NT2/D1 (cell line): ENCODE results near the gene PRM1.

Experiments
- SUZ12 ChIP-seq: IDR thresholded peaks from 2 replicates; pipeline ENCODE4 v1.6.1; 2011; ENCODE audit not compliant: insufficient read length, insufficient read depth; ENCODE audit errors: extremely low read depth
- YY1 ChIP-seq: IDR thresholded peaks from 2 replicates; pipeline ENCODE4 v1.6.1; 2011; ENCODE audit not compliant: insufficient read length, insufficient read depth
- ZNF274 ChIP-seq: IDR thresholded peaks from 2 replicates; pipeline ENCODE4 v1.6.1; 2011; ENCODE audit warnings: mild to moderate bottlenecking, low read depth, low read length

DNA sequence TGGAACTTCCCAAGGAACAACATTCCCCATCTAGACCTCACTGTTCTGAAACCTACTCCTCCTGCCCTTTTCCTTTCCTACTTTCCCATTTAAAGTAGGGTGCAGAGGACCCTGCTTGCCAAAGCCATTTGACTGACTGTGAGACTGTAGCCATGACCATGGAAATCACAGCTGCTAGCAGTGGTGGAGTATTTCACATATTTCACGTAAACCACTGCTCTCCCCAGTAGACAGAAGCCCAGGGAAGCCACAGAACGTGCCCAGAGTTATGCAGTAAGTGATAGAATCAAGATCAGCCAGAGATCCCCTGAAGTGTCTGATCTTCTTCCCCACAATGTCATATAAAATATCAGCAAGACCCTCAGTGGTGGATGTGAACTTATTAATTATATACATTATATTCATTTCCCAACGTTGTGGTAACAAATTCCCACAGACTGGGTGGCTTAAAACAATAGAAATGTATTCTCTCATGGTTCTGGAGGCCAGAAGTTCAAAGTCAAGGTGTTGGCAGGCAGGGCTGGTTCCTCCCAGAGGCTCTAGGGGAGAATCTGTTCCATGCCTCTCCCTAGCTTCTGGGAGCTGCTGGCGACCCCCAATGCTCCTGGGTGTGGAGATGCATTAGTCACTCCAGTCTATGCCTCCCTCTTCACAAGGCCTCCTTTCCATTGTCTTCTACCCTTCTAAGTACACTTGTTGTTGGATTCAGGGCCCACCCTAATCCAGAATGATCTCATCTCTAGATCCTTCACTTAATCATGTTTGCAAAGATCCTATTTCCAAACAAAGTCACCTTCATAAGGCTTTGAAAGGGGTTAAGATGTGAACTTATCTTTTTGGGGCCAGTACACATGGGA is 20.7 kb upstream of the PRM1 start:
- no peak for TF ChIP-seq YY1
- no peak for TF ChIP-seq ZNF274
- TF ChIP-seq SUZ12: no peak
